ENCODE data around the gene ANKRA2. TPM values are rescaled to one million over a fixed set of nuclear protein-coding genes. Genes with fewer than 3 reads are reported as not detected.

The ANKRA2 gene
- total and polyA plus RNA-seq, 10 of the 15 experiments (the other 5 are each of a cell fraction or from before 2014, with no cell fraction given): 12.3 to 47.1 (median 21.9) TPM

GRCh38 chr5:73605223-73606087, 40.0 kb upstream of the ANKRA2 start (continued):
- TF ChIP-seq POLR2A (IDR thresholded peaks at IDR 0.05; ENCODE audit: low read depth, low read length) (no peak), SIN3A (IDR thresholded peaks at IDR 0.05; ENCODE audit: low read depth, low read length) (no peak), ZBTB11 (CRISPR knock-in tag; IDR thresholded peaks at IDR 0.05) (no peak), CHD4 (IDR thresholded peaks at IDR 0.05) (no peak), NRF1 (conservative IDR thresholded peaks at IDR 0.05; ENCODE audit: low read depth, low read length) (no peak)

GRCh38 chr5:73603998-73604397, 38.6 kb upstream of the ANKRA2 start:
- Histone ChIP-seq H3K9me3 (replicated peaks; ENCODE audit: control insufficient read depth, insufficient read depth, low read length) (no peaks in the 10 kb centered on the region), H3K4me2 (ENCODE audit: control insufficient read depth, insufficient read depth) (no peak overlapping the region), H3K27me3 (replicated peaks in 1 of 2; ENCODE audit: control insufficient read depth in 2 of 2, insufficient read depth in 2 of 2, low read length in 1 of 2) (no peaks in the 10 kb centered on the region), H3K79me2 (ENCODE audit: control insufficient read depth, insufficient read depth, low read length) (no peaks in the 10 kb centered on the region), H3K36me3 (ENCODE audit: control insufficient read depth in 2 of 2, insufficient read depth in 2 of 2, low read length in 1 of 2) (no peaks in the 10 kb centered on the region), H4K20me1 (ENCODE audit: control insufficient read depth, insufficient read depth) (no peaks in the 10 kb centered on the region), H3K27ac (ENCODE audit: control insufficient read depth, insufficient read depth) (no peak overlapping the region), H3K4me3 (no peak overlapping the region), H2AFZ (ENCODE audit: control insufficient read depth, low read depth, low read length) (no peak overlapping the region), H3K9ac (ENCODE audit: control insufficient read depth, insufficient read depth, low read length) (no peak overlapping the region), H3K4me1 (ENCODE audit: control insufficient read depth, insufficient read depth, low read length) (no peaks in the 10 kb centered on the region)
- in situ Hi-C loops (cut with MboI) (no loop called here), intact Hi-C loops (cut with micrococcal nuclease; ENCODE audit: unreplicated experiment) (no loop called here)
- FAIRE-seq: no peak
- ATAC-seq: no peak
- ChIA-PET CTCF (interaction anchor here (0.6 to 0.7 kb wide), 4 partner anchors 9 to 189 kb away, joined by 3 read pairs; no protein-coding TSS in a partner anchor), POLR2A (interaction anchor here (0.5 kb wide), 1 partner anchor 62 kb away, joined by 3 read pairs; no protein-coding TSS in a partner anchor), RAD21 (ENCODE audit: unreplicated experiment) (no interaction called here), SMC1A (ENCODE audit: uncharacterized antibody, unreplicated experiment) (interaction anchor here (0.8 to 3.4 kb wide), 7 partner anchors 11 to 187 kb away, joined by 3 to 16 read pairs (median 4); no protein-coding TSS in a partner anchor)
- no TSS peak for BruUV-seq (replicated peaks)
- WGBS (ENCODE audit: insufficient coverage, insufficient replicate concordance, low lambda C conversion rate, missing lambda C conversion rate): 49% methylated on average over 5 of the region's 5 CpGs
- DNase-seq (ENCODE audit: low read depth, low spot score): no peak
- TF ChIP-seq SP1 (IDR thresholded peaks at IDR 0.05; ENCODE audit: low read depth, low read length): no peak
- TF ChIP-seq PAX5 (IDR thresholded peaks at IDR 0.05; ENCODE audit: borderline replicate concordance, low read depth, low read length): no peak
- no peak for TF ChIP-seq ZNF592 (IDR thresholded peaks at IDR 0.05)
- TF ChIP-seq ESRRA (IDR thresholded peaks at IDR 0.05; ENCODE audit: low read length): no peak
- no peak for TF ChIP-seq USF2 (IDR thresholded peaks at IDR 0.05; ENCODE audit: borderline replicate concordance, low read depth, low read length)
- no peak for TF ChIP-seq EZH2 (IDR thresholded peaks at IDR 0.05; ENCODE audit: borderline replicate concordance, control insufficient read depth, low read depth, low read length)
